Mononuclear cell (primary cell): ENCODE results near the gene EPHA4. TPM values are rescaled to one million over a fixed set of nuclear protein-coding genes. Genes with fewer than 3 reads are reported as not detected.

Experiments
- H3K27me3 ChIP-seq: 2 replicates; pipeline ENCODE4 v1.6.0; 2011; ENCODE audit warnings: low read length, control low read depth; ENCODE audit not compliant: insufficient read depth
- H3K4me1 ChIP-seq: 2 replicates; pipeline ENCODE4 v1.5.1; 2011; ENCODE audit warnings: mild to moderate bottlenecking, low read length, control low read depth; ENCODE audit not compliant: insufficient read depth
- H3K4me3 ChIP-seq: 2 replicates; pipeline ENCODE4 v1.5.1; 2011; ENCODE audit warnings: mild to moderate bottlenecking, low read length, moderate library complexity
- H3K9me3 ChIP-seq: 2 replicates; pipeline ENCODE4 v1.5.1; 2011; ENCODE audit warnings: low read depth, mild to moderate bottlenecking, control low read depth, low read length
- total RNA-seq: library from RNA; depleted of rRNA; stranded (reverse); fragments of >200 nt; gene quantifications from one replicate; pipeline ENCODE4 v1.2.3, GENCODE V29; 2012

EPHA4 gene
- total RNA-seq, 1 donor = 19.0 TPM

DNA sequence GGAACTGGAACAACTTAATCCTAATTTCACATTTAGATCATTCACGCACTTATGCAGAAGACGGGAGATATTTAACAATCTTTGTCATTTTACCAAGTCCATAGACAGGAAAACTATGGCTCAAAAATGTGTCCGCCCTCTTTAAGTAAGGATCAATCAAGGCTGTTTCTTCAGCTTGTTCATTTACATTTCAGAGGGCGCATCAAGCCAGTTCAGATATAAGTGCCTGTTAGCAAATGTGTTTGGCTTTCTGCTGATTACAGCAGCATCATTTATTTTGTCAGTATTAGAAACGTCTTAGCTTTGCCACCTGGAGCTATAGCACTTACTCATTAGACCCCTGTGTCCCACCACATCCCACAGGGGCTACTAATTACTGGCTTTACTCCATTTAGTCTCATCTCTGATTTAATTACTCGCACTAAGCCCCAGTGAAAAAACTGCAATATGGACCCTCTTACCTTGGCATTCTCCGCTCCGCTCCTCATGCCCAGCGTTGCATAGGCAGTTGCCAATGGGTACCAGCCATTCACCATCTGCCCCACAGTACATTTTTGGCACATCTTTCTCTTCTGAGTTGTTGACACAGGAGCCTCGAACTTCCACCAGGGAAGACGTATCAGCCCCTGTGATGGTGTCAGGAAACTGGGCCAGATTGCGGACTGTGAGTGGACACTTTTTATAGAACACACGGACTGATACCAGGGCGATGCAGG is 8.7 kb downstream of the EPHA4 start:
- H3K4me3 ChIP-seq = no peak overlapping the region
- peaks cover 16% of the 10 kb centered on the region for H3K27me3 ChIP-seq
- H3K4me1 ChIP-seq = no peaks in the 10 kb centered on the region
- no peaks in the 10 kb centered on the region for H3K9me3 ChIP-seq

DNA sequence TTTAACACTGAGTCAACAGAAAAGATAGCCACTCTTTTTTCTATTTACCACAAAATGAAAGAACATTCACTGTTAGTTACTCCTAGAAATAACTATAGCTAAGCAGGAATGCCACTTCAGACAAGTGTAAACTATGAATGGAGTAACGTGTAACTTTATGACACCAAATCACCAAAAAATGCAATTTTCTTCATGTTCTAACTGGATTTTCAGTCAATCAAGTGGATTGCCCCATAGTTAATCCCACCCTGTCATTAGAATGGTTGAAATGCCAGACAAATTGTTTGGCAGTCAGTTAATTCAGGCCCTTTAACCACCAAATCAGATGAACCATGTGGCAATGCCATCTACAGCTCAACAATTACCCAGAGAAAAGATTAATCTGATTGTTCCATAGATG is 9.9 kb downstream of the EPHA4 start:
- H3K4me3 ChIP-seq = no peak overlapping the region
- H3K27me3 ChIP-seq = peaks cover 6% of the 10 kb centered on the region
- H3K9me3 ChIP-seq = no peaks in the 10 kb centered on the region
- no peaks in the 10 kb centered on the region for H3K4me1 ChIP-seq

DNA sequence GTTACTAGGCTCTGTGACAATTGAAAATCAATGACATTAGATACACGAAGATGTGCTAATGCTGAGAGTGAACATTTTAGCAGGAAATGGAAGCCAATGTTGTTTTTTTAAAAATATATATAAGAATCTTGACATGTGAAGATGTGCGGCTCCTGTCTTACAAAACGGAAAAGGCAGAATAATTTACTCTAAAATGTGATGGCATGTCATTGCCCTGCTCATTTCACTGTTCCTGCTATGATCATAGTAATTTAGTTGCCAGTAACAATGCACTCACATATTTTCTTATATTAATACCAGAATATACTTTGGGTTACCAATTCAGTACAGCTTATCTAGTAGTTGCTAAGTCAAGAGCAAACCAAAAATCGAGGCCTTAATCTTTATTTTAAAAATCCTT is 10.3 kb downstream of the EPHA4 start:
- Histone ChIP-seq H3K4me3 (no peak overlapping the region), H3K9me3 (no peaks in the 10 kb centered on the region), H3K27me3 (peaks cover 5% of the 10 kb centered on the region), H3K4me1 (no peaks in the 10 kb centered on the region)

DNA sequence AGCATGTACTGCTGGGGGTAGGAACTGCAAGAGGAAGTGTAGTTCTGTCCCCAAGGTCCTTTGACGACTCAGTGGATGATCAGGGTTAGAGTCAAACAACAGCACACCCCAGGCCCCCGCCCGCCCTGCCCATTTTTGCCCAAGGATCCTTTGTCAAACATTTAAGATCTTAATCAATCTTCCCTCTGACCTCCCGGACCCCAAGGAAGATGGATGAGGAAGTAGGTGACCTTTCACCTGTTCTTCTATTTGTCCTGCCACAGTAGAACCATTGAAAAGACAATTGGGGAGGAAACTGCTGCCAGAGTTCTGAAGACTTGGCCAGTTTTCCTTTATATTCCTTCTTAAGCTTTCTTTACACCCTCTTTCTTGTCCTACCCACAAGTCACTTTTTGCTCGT is 12.1 kb downstream of the EPHA4 start:
- no peaks in the 10 kb centered on the region for H3K9me3 ChIP-seq
- H3K27me3 ChIP-seq = no peaks in the 10 kb centered on the region
- peaks cover 6% of the 10 kb centered on the region for H3K4me1 ChIP-seq
- no peak overlapping the region for H3K4me3 ChIP-seq

DNA sequence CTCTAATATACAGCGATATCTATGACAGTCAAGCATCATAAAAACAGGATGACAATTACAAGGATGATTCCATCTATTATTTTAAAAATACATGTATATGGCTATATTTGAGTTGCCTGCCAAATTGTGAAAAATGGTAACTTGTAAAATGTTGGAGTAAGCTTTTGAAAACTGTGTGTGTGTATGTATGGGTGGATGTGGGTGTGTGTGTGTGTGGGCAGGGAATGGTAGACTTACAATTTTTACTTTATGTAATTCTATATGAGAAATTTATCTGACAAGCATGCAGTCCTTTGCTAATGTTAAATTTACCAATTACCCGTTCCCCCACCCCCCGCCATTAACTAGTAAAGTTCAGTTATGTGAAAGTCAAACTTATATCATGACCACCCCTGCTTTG is 14.0 kb downstream of the EPHA4 start:
- peaks cover 8% of the 10 kb centered on the region for H3K4me1 ChIP-seq
- H3K27me3 ChIP-seq = no peaks in the 10 kb centered on the region
- no peak overlapping the region for H3K4me3 ChIP-seq
- no peaks in the 10 kb centered on the region for H3K9me3 ChIP-seq

GRCh38 chr2:221555494-221555846 is 16.6 kb downstream of the EPHA4 start:
- Histone ChIP-seq H3K27me3 (no peaks in the 10 kb centered on the region), H3K4me3 (no peak overlapping the region), H3K9me3 (no peaks in the 10 kb centered on the region), H3K4me1 (peaks cover 8% of the 10 kb centered on the region)

- Histone ChIP-seq H3K4me3 (no peak overlapping the region), H3K9me3 (no peaks in the 10 kb centered on the region), H3K27me3 (no peaks in the 10 kb centered on the region), H3K4me1 (peaks cover 8% of the 10 kb centered on the region)
These were observed 17.2 kb downstream of the EPHA4 start for GRCh38 chr2:221554769-221555493.

- Histone ChIP-seq H3K9me3 (no peaks in the 10 kb centered on the region), H3K4me3 (no peak overlapping the region), H3K27me3 (no peaks in the 10 kb centered on the region), H3K4me1 (peaks cover 8% of the 10 kb centered on the region)
These were observed 18.8 kb downstream of the EPHA4 start for GRCh38 chr2:221553333-221553732.

GRCh38 chr2:221552291-221552690 is 19.8 kb downstream of the EPHA4 start:
- H3K4me1 ChIP-seq = peaks cover 8% of the 10 kb centered on the region
- no peaks in the 10 kb centered on the region for H3K9me3 ChIP-seq
- H3K27me3 ChIP-seq = no peaks in the 10 kb centered on the region
- H3K4me3 ChIP-seq = no peak overlapping the region

DNA sequence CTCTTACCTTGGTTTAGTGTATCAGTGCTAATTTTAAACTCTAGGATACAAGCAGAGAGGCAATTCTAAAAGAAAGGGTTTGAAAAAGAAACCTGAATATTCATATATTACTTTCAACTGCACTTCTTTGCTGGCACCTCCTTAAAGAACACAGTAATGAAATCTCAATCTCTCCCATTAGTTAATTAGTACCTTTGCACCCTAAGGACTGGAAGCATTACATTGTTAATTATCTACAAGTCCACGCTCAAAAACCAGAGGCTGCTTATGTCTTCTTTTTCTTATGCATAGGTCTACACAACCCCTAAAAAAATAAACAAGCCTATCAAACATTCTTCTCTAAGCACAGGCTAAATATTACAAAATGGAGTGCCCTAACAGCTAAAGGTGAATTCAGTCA is 20.2 kb downstream of the EPHA4 start:
- H3K27me3 ChIP-seq = no peaks in the 10 kb centered on the region
- H3K4me1 ChIP-seq = peaks cover 8% of the 10 kb centered on the region
- no peak overlapping the region for H3K4me3 ChIP-seq
- no peaks in the 10 kb centered on the region for H3K9me3 ChIP-seq

DNA sequence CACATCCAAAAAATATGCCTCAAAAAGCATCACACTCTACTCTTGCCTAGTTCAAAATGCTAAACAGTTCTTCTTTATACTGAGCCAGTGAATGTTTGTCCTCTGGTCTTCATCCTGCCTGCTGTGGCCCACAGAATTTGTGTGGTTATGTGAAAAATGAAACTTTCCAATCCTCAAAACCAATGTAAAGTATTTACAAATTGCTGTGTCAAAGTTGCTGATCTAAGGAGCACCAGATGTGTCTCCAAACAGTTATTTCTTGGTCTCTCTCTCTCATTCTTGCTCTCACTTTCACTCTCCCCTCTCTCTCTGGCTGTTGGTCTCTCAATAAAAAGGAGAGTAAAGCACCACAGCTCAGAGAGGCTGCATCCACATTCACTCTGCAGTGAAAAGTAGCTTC is 23.0 kb downstream of the EPHA4 start:
- no peak overlapping the region for H3K4me3 ChIP-seq
- H3K27me3 ChIP-seq = no peaks in the 10 kb centered on the region
- H3K4me1 ChIP-seq = no peaks in the 10 kb centered on the region
- H3K9me3 ChIP-seq = no peaks in the 10 kb centered on the region

- no peaks in the 10 kb centered on the region for H3K27me3 ChIP-seq
- no peaks in the 10 kb centered on the region for H3K4me1 ChIP-seq
- no peak overlapping the region for H3K4me3 ChIP-seq
- H3K9me3 ChIP-seq = no peaks in the 10 kb centered on the region
These were observed 25.4 kb downstream of the EPHA4 start for GRCh38 chr2:221546505-221547225.

- Histone ChIP-seq H3K4me3 (no peak overlapping the region), H3K9me3 (no peaks in the 10 kb centered on the region), H3K4me1 (no peaks in the 10 kb centered on the region), H3K27me3 (no peaks in the 10 kb centered on the region)
These were observed 30.9 kb downstream of the EPHA4 start for GRCh38 chr2:221541131-221541735.

GRCh38 chr2:221539246-221539645 is 32.9 kb downstream of the EPHA4 start:
- Histone ChIP-seq H3K4me1 (no peaks in the 10 kb centered on the region), H3K9me3 (no peaks in the 10 kb centered on the region), H3K4me3 (no peak overlapping the region), H3K27me3 (no peaks in the 10 kb centered on the region)

- H3K27me3 ChIP-seq = no peaks in the 10 kb centered on the region
- no peaks in the 10 kb centered on the region for H3K9me3 ChIP-seq
- no peak overlapping the region for H3K4me3 ChIP-seq
- no peaks in the 10 kb centered on the region for H3K4me1 ChIP-seq
These were observed 36.3 kb downstream of the EPHA4 start for GRCh38 chr2:221535824-221536223.
